HUES48 (cell line): ENCODE measurements around the gene ABI3.

ENCODE experiments used
- H3K27ac ChIP-seq: one replicate; pipeline ENCODE4 v1.7.0; 2013; ENCODE audit warnings: low read depth, low read length, inconsistent platforms
- H3K27me3 ChIP-seq: 2 replicates; pipeline ENCODE4 v1.6.1; 2013; ENCODE audit warnings: mild to moderate bottlenecking, low read length; ENCODE audit not compliant: control insufficient read depth, insufficient read depth
- H3K36me3 ChIP-seq: 2 replicates; pipeline ENCODE4 v1.6.1; 2013; ENCODE audit warnings: low read length; ENCODE audit not compliant: control insufficient read depth, insufficient read depth
- H3K4me1 ChIP-seq: 2 replicates; pipeline ENCODE4 v1.6.1; 2013; ENCODE audit warnings: mild to moderate bottlenecking, low read length; ENCODE audit not compliant: control insufficient read depth, insufficient read depth
- H3K4me3 ChIP-seq: 2 replicates; pipeline ENCODE4 v1.5.1; 2013; ENCODE audit warnings: mild to moderate bottlenecking, low read depth, low read length
- H3K9ac ChIP-seq: 2 replicates; pipeline ENCODE4 v1.6.1; 2013; ENCODE audit warnings: mild to moderate bottlenecking, low read depth, low read length, moderate library complexity
- H3K9me3 ChIP-seq: 2 replicates; pipeline ENCODE4 v1.6.1; 2013; ENCODE audit warnings: low read length; ENCODE audit not compliant: control insufficient read depth, insufficient read depth

Gene ABI3

GRCh38 chr17:49198211-49198610, 12.3 kb upstream of the ABI3 start:
- H3K27me3 ChIP-seq: no peaks in the 10 kb centered on the region
- H3K4me1 ChIP-seq: no peaks in the 10 kb centered on the region
- no peaks in the 10 kb centered on the region for H3K36me3 ChIP-seq
- no peaks in the 10 kb centered on the region for H3K9me3 ChIP-seq
- no peak overlapping the region for H3K27ac ChIP-seq
- no peak overlapping the region for H3K4me3 ChIP-seq
- H3K9ac ChIP-seq: no peak overlapping the region

GRCh38 chr17:49200423-49201083, 10.0 kb upstream of the ABI3 start:
- H3K36me3 ChIP-seq: no peaks in the 10 kb centered on the region
- no peaks in the 10 kb centered on the region for H3K9me3 ChIP-seq
- H3K9ac ChIP-seq: no peak overlapping the region
- no peaks in the 10 kb centered on the region for H3K27me3 ChIP-seq
- no peak overlapping the region for H3K4me3 ChIP-seq
- no peak overlapping the region for H3K27ac ChIP-seq
- H3K4me1 ChIP-seq: no peaks in the 10 kb centered on the region

GRCh38 chr17:49201481-49201927, 9.0 kb upstream of the ABI3 start:
- Histone ChIP-seq H3K4me1 (no peaks in the 10 kb centered on the region), H3K36me3 (no peaks in the 10 kb centered on the region), H3K9ac (no peak overlapping the region), H3K9me3 (no peaks in the 10 kb centered on the region), H3K27me3 (no peaks in the 10 kb centered on the region), H3K4me3 (no peak overlapping the region), H3K27ac (no peak overlapping the region)

- Histone ChIP-seq H3K27me3 (no peaks in the 10 kb centered on the region), H3K36me3 (no peaks in the 10 kb centered on the region), H3K9me3 (no peaks in the 10 kb centered on the region), H3K27ac (no peak overlapping the region), H3K4me3 (no peak overlapping the region), H3K4me1 (no peaks in the 10 kb centered on the region), H3K9ac (no peak overlapping the region)
These were observed 6.7 kb upstream of the ABI3 start for GRCh38 chr17:49203796-49204195.

GRCh38 chr17:49204516-49204915, 6.0 kb upstream of the ABI3 start:
- no peaks in the 10 kb centered on the region for H3K27me3 ChIP-seq
- no peak overlapping the region for H3K9ac ChIP-seq
- H3K4me3 ChIP-seq: no peak overlapping the region
- no peaks in the 10 kb centered on the region for H3K36me3 ChIP-seq
- H3K9me3 ChIP-seq: no peaks in the 10 kb centered on the region
- H3K4me1 ChIP-seq: peaks cover under 1% of the 10 kb centered on the region; the same call in 1 of the 2 replicates
- H3K27ac ChIP-seq: no peak overlapping the region

- no peak overlapping the region for H3K27ac ChIP-seq
- H3K36me3 ChIP-seq: no peaks in the 10 kb centered on the region
- H3K27me3 ChIP-seq: no peaks in the 10 kb centered on the region; the same call in 1 of the 2 replicates
- H3K9me3 ChIP-seq: no peaks in the 10 kb centered on the region
- no peak overlapping the region for H3K9ac ChIP-seq
- peaks cover 25% of the 10 kb centered on the region for H3K4me1 ChIP-seq
- no peak overlapping the region for H3K4me3 ChIP-seq
These were observed 1.4 kb upstream of the ABI3 start for GRCh38 chr17:49209061-49209571.

- Histone ChIP-seq H3K27ac (no peak overlapping the region), H3K4me3 (no peak overlapping the region), H3K9me3 (no peaks in the 10 kb centered on the region), H3K9ac (no peak overlapping the region), H3K4me1 (peaks cover 25% of the 10 kb centered on the region), H3K27me3 (no peaks in the 10 kb centered on the region; the same call in 1 of the 2 replicates), H3K36me3 (no peaks in the 10 kb centered on the region)
These were observed 2.9 kb downstream of the ABI3 start for GRCh38 chr17:49213399-49213798.

- no peaks in the 10 kb centered on the region for H3K9me3 ChIP-seq
- H3K9ac ChIP-seq: no peak overlapping the region
- no peak overlapping the region for H3K4me3 ChIP-seq
- no peak overlapping the region for H3K27ac ChIP-seq
- no peaks in the 10 kb centered on the region; the same call in 1 of the 2 replicates for H3K27me3 ChIP-seq
- H3K4me1 ChIP-seq: peaks cover 25% of the 10 kb centered on the region
- H3K36me3 ChIP-seq: no peaks in the 10 kb centered on the region
These were observed 3.3 kb downstream of the ABI3 start for GRCh38 chr17:49213847-49214246.

- Histone ChIP-seq H3K4me3 (no peak overlapping the region), H3K9ac (no peak overlapping the region), H3K27me3 (no peaks in the 10 kb centered on the region; the same call in 1 of the 2 replicates), H3K4me1 (peaks cover 22% of the 10 kb centered on the region), H3K36me3 (no peaks in the 10 kb centered on the region), H3K9me3 (no peaks in the 10 kb centered on the region), H3K27ac (no peak overlapping the region)
These were observed 4.3 kb downstream of the ABI3 start for GRCh38 chr17:49214676-49215360.

- H3K4me1 ChIP-seq: peaks cover 7% of the 10 kb centered on the region
- no peaks in the 10 kb centered on the region; the same call in 1 of the 2 replicates for H3K27me3 ChIP-seq
- no peaks in the 10 kb centered on the region for H3K9me3 ChIP-seq
- no peaks in the 10 kb centered on the region for H3K36me3 ChIP-seq
- H3K9ac ChIP-seq: no peak overlapping the region
- no peak overlapping the region for H3K27ac ChIP-seq
- no peak overlapping the region for H3K4me3 ChIP-seq
These were observed 6.0 kb downstream of the ABI3 start for GRCh38 chr17:49216482-49216881.

- peaks cover 3% of the 10 kb centered on the region; the same call in 1 of the 2 replicates for H3K27me3 ChIP-seq
- no peaks in the 10 kb centered on the region for H3K36me3 ChIP-seq
- no peaks in the 10 kb centered on the region for H3K9me3 ChIP-seq
- no peak overlapping the region for H3K27ac ChIP-seq
- no peak overlapping the region for H3K4me3 ChIP-seq
- H3K9ac ChIP-seq: no peak overlapping the region
- peaks cover 7% of the 10 kb centered on the region for H3K4me1 ChIP-seq
These were observed 6.6 kb downstream of the ABI3 start for GRCh38 chr17:49216953-49217650.
